Bone marrow (tissue), 2 donors: ENCODE measurements around the gene VAC14.

Experiments
- DNase-seq, 2 donors: peaks; one replicate each; lab custom pipeline; 2025; lab: John Stamatoyannopoulos, UW

VAC14 gene

DNA sequence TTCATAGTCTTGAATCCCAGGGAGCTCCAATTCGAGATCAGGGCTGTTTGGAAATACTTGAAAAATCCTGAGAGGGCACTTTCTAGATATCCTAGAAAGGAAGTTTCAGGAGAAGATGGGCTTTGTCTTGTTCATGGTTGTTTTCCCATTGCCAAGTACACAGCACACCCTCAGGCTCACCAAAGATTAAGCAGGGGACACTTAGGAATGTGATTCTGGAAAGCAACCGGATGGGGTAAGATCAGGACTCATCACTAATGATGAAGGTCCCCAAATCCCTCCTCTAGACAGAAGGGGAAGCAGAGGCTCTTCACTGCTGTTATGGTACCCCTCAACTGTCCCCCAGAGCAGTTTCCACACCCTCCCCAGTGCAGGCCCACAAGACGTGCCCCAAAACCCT is 40.7 kb downstream of the VAC14 start:
- DNase-seq = no peak

GRCh38 chr16:70759666-70760065 is 41.3 kb downstream of the VAC14 start:
- no peak for DNase-seq

GRCh38 chr16:70758786-70759185 is 42.2 kb downstream of the VAC14 start:
- DNase-seq = no peak

DNA sequence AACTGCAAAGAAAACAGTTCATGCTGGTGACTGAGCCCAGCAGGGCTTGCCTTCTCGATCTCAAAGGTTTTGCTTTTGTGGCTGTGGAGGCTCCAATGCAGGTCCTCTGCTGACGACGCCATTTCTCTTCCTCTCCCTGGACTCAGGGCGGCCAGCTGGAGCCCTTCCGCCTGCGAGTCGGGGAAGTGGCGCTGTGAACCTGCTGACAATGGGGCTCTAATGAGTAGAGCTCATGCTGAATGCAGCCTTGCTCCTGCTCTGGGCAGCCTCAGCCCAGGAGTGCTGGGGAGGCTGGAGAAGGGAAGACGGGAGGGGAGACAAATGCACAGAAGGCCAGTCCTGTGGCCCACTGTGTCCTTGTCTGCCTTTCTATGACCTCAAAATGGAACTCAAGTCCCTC is 43.8 kb downstream of the VAC14 start:
- no peak for DNase-seq

GRCh38 chr16:70756071-70756470 is 44.9 kb downstream of the VAC14 start:
- no peak for DNase-seq

- DNase-seq = no peak
Measured at GRCh38 chr16:70754851-70755600, 45.9 kb downstream of the VAC14 start.

DNA sequence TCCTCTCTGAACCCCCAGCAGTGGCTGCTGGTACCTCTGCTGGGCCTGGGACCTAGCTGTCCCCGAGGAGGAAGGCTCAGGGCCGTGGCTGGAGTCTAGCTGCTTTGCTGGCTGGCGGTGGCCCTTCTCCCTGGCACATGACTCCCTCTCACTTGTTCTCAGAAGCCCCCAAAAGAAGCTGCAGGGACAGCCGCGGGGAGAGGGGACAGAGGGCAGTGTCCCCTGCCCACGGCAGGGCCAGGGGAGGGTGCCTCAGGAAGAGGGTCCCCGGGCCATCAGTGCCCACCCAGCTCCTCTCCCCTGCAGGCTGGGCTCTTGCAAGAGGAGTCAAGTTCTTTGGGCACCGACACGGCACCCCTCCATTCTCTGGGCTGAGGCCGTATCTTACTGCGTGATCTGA is 46.6 kb downstream of the VAC14 start:
- DNase-seq = no peak

DNA sequence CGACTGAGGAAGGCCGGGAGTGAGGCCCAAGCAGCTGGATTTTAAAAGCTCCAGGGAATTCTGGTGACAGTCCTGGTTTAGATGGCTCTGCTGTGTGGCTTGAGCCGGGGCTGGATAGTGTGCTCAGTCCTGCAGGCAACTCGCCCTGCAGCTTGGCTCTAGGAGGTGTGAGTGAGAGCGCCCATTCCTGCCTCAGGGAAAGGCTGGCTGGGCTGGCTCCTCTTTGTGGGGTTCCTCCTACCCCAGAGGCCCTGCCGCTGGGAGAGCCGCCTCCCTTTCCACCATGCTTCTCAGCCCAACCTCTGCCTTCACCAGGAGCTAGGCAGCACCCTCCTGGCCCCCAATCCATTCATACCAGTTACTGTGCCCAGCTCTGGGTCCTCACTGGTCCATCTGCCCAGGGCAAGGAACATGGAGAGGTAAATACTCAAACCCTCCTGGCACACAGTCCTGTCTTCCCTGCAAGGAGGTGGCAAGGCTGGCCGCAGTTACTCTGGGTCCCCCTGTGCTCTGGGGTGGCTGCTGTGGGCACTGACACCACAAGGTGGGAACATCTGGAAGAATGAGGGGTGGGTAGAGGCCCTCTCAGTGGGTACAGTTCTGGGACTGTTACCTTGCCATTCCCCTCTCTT is 47.1 kb downstream of the VAC14 start:
- no peak for DNase-seq

- no peak for DNase-seq
Measured at GRCh38 chr16:70753228-70753627, 47.7 kb downstream of the VAC14 start.

DNA sequence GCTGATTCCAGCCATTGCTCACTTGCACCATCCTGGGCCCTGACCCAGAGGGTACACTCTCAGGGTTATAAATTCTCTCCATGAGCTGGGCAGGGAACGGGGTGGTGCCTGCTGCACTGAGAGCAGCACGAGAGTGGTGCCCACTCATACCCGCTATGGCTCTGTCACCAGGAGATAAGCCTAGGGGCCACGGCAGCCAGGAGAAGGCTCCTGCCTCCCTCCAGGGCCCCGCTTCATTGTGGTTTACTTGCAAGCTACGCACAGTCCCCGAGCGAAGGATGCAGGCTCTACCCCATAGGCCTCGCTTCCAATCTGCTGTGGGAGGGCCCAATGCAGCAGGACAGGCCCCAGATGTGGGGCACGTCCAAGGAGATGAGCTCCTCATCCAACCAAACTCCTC is 48.5 kb downstream of the VAC14 start:
- no peak for DNase-seq

DNA sequence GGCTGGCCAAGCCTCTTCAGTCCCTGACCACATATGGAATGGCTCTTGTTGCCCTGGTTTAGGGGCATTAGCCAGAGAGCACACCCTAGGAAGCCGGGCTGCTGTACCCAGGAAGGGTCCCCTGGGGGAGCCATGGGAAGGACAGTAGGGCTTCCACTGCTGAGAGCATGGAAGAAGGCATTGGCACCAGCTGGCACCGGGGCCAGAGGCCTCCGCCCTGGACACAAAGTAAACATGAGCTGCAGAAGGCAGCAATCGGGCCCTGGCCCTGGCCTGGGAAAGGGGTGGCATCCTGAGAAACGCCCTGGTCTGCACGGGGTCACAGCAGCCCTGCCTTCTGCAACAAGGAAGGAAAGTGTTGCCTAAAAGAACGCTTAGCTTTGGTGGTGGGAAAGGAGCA is 49.4 kb downstream of the VAC14 start:
- no peak for DNase-seq

DNA sequence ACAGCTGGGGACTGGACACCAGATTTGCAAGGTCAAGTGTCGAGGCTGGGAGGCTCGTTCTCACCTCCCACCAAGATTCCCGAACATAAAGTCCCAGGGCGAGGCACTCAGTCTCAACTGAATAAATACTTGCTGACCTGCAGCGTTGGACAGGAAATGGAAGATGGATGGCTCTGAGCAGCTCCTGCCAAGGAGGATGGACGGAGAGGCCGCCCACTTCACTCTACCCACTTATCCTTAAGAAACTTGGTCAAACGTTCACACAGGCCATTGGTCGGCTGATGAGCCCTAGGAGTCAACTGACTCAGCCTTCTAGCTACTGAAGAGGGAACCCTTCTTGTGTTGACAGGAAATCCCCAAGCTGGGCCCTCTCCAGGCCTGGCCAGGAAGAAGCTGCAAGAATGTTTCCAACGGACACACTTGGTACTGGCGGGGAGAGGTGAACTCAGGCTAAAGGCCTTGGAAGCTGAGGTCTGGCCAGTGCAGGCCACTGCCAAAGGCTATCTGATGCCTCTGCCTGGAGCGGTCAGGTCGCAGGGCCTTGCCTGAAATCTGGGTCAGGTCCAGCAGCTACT is 50.0 kb downstream of the VAC14 start:
- DNase-seq = peak in 1 of 2 donors; percentile 60

- DNase-seq = no peak
Measured at GRCh38 chr16:70749681-70750601, 51.0 kb downstream of the VAC14 start.

DNA sequence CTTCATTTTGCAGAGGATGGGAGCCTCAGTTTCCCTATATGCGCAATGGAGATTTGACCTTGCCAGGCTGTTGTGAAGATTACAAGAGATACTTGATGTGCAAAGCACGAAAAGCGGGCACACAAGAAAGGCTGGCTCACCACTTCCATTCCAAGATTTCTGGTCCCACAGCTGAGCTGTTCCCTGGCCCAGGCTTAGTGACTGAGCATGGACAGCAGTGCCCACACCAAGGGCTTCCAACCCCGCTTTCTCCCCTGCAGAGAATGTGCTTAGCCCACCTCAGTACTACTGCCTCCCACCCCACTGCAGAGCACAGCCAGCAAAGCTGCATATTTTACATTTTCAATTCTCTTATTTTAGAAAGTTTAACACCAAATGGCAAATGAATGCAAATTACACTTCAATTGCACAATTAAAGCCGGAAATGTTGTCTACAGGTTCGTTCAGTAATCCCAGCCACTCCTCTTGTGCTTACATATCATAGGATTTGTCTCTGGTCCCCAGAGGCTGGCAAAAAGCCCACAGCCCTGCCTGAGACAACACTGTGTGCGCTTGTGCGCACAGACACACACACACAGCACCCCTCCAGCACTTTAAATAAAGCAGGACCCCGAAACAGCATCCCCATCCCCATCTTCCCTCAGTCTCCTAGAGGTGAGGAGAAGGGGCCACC is 51.8 kb downstream of the VAC14 start:
- DNase-seq = no peak

GRCh38 chr16:70747703-70748631 is 53.0 kb downstream of the VAC14 start:
- no peak for DNase-seq

DNA sequence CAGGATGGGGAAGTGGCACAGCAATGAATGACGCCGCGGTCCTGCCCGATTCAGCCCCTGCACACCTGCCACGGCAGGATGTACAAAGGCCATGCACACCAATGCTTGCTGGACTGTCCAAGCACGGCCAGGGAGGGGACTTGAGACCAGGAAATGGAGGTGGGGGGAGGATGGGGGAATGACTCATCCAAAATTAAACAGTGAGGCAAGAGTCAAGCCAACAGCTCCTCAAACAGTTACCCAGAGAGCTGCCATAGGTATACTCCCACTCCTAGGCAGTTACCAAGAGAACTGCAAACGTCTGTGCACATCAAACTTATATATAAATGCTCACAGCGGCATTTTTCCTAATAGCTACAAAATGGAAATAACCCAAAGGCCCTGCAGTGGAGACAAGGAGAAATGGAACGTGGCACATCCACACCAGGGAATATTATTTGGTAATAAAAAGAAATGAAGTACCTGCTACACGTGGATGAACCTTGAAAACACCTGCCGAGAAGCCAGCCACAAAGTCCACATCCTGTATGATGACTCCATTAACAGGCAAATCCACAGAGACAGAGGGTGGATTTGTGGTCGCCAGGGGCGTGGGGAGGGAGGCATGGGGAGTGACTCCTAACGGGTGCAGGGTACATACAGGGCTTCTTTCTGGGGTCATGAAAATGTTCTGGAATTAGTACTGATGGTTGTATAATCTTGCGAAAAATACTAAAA is 54.1 kb downstream of the VAC14 start:
- DNase-seq = peak in 1 of 2 donors; percentile 8

DNA sequence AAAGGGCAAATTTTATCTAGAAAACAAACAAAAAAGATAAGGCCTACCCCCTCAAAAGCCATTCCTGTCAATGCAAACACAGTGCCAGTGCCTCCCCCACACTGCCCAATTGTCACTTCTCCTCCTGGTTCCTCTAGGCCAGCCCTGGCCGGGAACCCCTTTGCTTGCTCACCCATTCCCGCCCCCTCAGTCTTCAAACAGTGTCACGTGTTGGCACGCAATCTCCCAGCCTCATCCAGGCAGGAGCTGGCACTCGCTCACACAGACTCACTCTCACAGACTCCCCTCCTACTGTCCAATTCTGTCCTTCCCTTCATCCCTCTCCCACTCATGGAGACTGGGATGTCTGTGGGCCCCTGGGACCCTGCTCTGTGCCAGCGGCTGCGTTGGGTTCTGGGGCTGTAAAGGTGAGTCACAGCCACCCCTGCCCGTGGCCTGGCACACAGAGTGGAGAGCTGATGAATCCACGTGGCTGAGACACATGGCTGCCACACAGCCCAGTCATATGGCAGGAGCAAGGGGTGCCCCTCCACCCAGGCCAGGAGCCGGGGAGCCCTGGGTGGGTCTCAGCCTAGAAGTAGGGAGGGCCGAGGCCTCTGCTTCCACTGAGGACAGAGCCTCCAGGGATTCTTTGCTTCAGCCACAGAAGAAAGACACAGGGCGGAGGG is 54.8 kb downstream of the VAC14 start:
- no peak for DNase-seq

GRCh38 chr16:70745536-70746025 is 55.4 kb downstream of the VAC14 start:
- DNase-seq = no peak

- no peak for DNase-seq
Measured at GRCh38 chr16:70744366-70744765, 56.6 kb downstream of the VAC14 start.
